Heart right ventricle (tissue), 16 donors: ENCODE data around the gene TRAPPC14. TPM values are rescaled to one million over a fixed set of nuclear protein-coding genes. Genes with fewer than 3 reads are reported as not detected.

Source experiments
- ATAC-seq, 8 donors: fragments of 200-7000 bp; cut with Tn5 transposase; one replicate each; pipeline ENCODE4 v1.9.1; 2020; ENCODE audit warnings: mild to moderate bottlenecking in 8 of 8, moderate library complexity in 8 of 8, moderate number of reproducible peaks in 1 of 8
- DNase-seq, 2 donors: peaks; one replicate each; pipeline ENCODE4 v3.0.0-alpha.2; 2020
- H3K27ac ChIP-seq, 10 donors: fragments of 200-600 bp; sonication (generic) in 2 of 10; one replicate each; pipeline versions ENCODE4 v1.5.0 to v1.8.0; 2020 to 2022; ENCODE audit warnings: mild to moderate bottlenecking in 3 of 10
- H3K27me3 ChIP-seq, 7 donors: fragments of 200-600 bp; one replicate each; pipeline ENCODE4 v1.8.0; 2021 to 2022; ENCODE audit warnings: mild to moderate bottlenecking in 2 of 7
- H3K36me3 ChIP-seq, 9 donors: fragments of 200-600 bp; sonication (generic) in 1 of 9; one replicate each; pipeline versions ENCODE4 v1.5.0 to v1.8.0; 2020 to 2022; ENCODE audit warnings: mild to moderate bottlenecking in 2 of 9
- H3K4me1 ChIP-seq, 9 donors: fragments of 200-600 bp; sonication (generic) in 1 of 9; one replicate each; pipeline versions ENCODE4 v1.5.0 to v1.8.0; 2020 to 2022; ENCODE audit warnings: mild to moderate bottlenecking in 4 of 9
- H3K4me3 ChIP-seq, 10 donors: fragments of 200-600 bp; sonication (generic) in 2 of 10; one replicate each; pipeline versions ENCODE4 v1.5.0 to v1.8.0; 2020 to 2022; ENCODE audit warnings: mild to moderate bottlenecking in 7 of 10, moderate library complexity in 2 of 10
- H3K9me3 ChIP-seq, 11 donors: fragments of 200-600 bp in 10 of 11; sonication (generic) in 2 of 11; one replicate each; pipeline versions ENCODE4 v1.5.0 to v1.8.0; 2013 to 2022; ENCODE audit warnings: mild to moderate bottlenecking in 2 of 11, control low read depth in 1 of 11, moderate library complexity in 1 of 11
- WGBS, 2 donors: extraction: QIAGEN DNeasy Blood & Tissue Kit; methylation state at CpG; one replicate each; pipeline ENCODE4 v1.1.7; 2013; ENCODE audit warnings: inconsistent platforms in 1 of 2; 5-methylcytosine and 5-hydroxymethylcytosine counted together
- intact Hi-C, 10 donors: fragments of 100-400 bp; cut with DNase I; formaldehyde crosslinking; loops; one replicate each; pipeline versions ENCODE4 v1.11.1 to v1.14.2; 2022
- polyA plus RNA-seq, 2 donors: library from polyadenylated mRNA; stranded (reverse); fragments of 200-250 nt; gene quantifications; one replicate each; pipeline ENCODE4 v1.2.3, GENCODE V29; 2013
- total RNA-seq, 10 donors: library from RNA; stranded (reverse); fragmentation: NEBNext Ultra II Directional in 3 of 10; extraction: Animal tissue kit (Norgen Biotek cat#: 25700) in 3 of 10; gene quantifications; one replicate each; pipeline versions ENCODE4 v1.2.1 to v1.2.4, GENCODE V29; 2021 to 2023
- TF ChIP-seq, protein P1 (sequence below), 9 donors: fragments of 200-600 bp; sonication (generic) in 2 of 9; IDR thresholded peaks; one replicate each; pipeline versions ENCODE4 v1.5.0 to v1.8.0; 2021 to 2022; ENCODE audit warnings: antibody characterized with exemption in 9 of 9, mild to moderate bottlenecking in 5 of 9, moderate library complexity in 1 of 9
- donor health status: Arrhythmogenic right ventricular cardiomyopathy.
- donor health status: ischemic (EF 13 %, LVEDD 7.1; RV severe dilation, severe dysfunction).
- donor health status: healthy with polysubstance abuse.
- donor health status: DM: no; HTN: yes; CAD: no.
- donor health status: DM: no; HTN: no; CAD: no.
- donor health status: ischemic (EF 25% LVEDD 6.9; RV normal size, moderate dysfunction).
- donor health status: ischemic (EF 25% LVEDD 5.7; RV mildly dilated, moderate dysfunction).
- donor health status: healthy.
- donor health status: DM: yes; HTN: yes; CAD: no.
- donor health status: Ischemic cardiomyopathy.
- donor health status: ischemic (EF 35%, LVEDD 5.7; RV mildly dilated, moderate dysfunction).
- donor health status: nonischemic (EF 11% LVEDD 7.7; RV severe dilation, severe dysfunction).
- donor health status: DM: yes; HTN: yes; CAD: no.
- donor health status: PGD.
- donor health status: ischemic (EF 29% LVEDD 5.4; RV normal size, mild dysfunction).
- donor health status: nonischemic (EF 23%, LVEDD 6.1; RV moderate dilation, normal function).

The TRAPPC14 gene
- total and polyA plus RNA-seq, 12 donors = 3.9 to 17.5 (median 7.7) TPM

DNA sequence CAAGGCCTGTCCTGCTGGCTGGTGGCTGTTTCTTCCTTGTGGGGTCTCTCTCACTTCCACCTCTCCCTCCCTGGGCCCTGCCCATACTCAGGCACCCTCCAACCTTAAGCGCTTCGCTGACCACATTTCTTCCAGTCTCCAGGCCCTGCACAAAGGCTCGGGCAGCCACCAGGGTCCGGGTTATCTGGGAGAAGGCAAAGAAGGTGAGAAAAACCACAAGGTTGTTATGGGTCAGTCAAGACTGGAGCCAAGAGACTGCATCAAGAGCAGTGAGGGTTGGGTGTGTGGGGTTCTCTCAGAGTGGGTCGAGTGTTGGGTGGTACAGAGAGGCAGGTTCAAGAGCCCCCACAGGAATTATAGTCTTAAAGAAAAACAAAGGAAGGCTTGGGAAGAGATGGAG, 16.1 kb upstream of the TRAPPC14 start:
- 91% methylated on average over 5 of the region's 5 CpGs for WGBS, 2 donors
- Histone ChIP-seq H3K36me3 (no peaks in the 10 kb centered on the region), H3K27ac (no peak overlapping the region), H3K27me3 (peaks cover 0 to 46% (median 25%) of the 10 kb centered on the region in 7 donors), H3K4me1 (peaks cover 2 to 31% (median 19%) of the 10 kb centered on the region in 9 donors), H3K4me3 (no peak overlapping the region), H3K9me3 (no peaks in the 10 kb centered on the region)
- DNase-seq = no peak
- ATAC-seq = no peak
- TF ChIP-seq, protein P1, sequence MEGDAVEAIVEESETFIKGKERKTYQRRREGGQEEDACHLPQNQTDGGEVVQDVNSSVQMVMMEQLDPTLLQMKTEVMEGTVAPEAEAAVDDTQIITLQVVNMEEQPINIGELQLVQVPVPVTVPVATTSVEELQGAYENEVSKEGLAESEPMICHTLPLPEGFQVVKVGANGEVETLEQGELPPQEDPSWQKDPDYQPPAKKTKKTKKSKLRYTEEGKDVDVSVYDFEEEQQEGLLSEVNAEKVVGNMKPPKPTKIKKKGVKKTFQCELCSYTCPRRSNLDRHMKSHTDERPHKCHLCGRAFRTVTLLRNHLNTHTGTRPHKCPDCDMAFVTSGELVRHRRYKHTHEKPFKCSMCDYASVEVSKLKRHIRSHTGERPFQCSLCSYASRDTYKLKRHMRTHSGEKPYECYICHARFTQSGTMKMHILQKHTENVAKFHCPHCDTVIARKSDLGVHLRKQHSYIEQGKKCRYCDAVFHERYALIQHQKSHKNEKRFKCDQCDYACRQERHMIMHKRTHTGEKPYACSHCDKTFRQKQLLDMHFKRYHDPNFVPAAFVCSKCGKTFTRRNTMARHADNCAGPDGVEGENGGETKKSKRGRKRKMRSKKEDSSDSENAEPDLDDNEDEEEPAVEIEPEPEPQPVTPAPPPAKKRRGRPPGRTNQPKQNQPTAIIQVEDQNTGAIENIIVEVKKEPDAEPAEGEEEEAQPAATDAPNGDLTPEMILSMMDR (IDR thresholded peaks at IDR 0.05) = no peak
- intact Hi-C loops = no loop called here

DNA sequence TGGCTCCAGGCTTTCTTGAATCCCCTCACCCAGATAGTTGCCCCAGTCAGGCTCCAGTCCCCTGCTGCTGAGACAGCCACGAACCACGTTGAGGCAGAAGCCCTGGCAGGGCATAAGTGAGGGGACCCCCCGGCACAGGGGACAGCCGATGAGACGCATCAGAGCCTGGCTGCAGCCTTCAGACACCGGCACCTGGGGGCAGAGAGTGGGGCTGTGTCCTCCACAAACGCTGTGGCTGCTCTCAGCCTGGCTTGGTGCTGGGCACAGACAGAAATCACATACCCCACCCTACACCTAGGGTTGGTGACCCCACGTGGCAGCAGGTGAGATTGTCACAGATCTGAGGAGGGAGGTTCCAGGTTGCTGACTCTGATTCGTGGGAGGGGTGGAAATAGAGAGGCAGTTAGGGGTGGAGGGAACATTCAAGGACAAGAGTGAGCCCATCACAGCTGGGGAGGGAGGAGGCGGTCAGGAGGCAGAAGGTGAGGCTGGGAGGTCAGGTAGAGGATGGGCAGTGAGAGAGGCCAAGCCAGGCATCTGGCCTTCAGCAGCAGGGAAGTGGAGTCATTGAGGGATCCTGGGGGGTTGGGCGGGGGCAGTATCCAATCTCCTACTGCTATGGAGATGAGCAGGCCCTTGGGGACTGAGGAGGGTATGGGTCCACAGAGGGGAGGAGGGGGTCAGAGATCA, 15.4 kb upstream of the TRAPPC14 start:
- DNase-seq = no peak
- Histone ChIP-seq H3K4me3 (no peak overlapping the region), H3K27ac (no peak overlapping the region), H3K36me3 (no peaks in the 10 kb centered on the region), H3K4me1 (peaks cover 2 to 32% (median 19%) of the 10 kb centered on the region in 9 donors), H3K9me3 (no peaks in the 10 kb centered on the region), H3K27me3 (peaks cover 0 to 49% (median 25%) of the 10 kb centered on the region in 7 donors)
- TF ChIP-seq, protein P1 (IDR thresholded peaks at IDR 0.05) = no peak
- WGBS, 2 donors = 93% methylated on average over 11 of the region's 11 CpGs
- intact Hi-C loops = no loop called here
- no peak for ATAC-seq

DNA sequence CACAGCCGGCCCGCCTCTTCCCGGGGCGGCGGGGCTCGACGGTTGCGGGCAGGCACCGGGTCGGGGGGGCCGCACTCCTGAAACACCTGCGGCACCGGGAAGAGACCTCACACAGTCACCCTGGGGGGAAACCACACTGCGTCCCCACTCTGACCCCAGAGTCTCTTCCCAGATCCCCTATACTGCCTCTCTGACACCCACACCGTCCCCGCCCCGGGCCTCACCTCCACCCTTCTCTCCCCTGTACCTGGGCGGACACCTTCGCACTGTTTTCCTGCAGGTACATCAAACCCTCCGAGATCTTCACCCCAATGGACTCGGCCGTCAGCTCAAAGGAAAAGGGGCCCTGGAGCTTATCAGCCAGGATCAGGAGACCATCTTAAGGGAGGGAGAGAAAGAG, 13.3 kb upstream of the TRAPPC14 start:
- Histone ChIP-seq H3K27me3 (peaks cover 0 to 60% (median 27%) of the 10 kb centered on the region in 7 donors), H3K4me1 (peaks cover 2 to 39% (median 23%) of the 10 kb centered on the region in 9 donors), H3K4me3 (peak overlapping the region in 9 of 10 donors; percentile 27 to 48 (median 39)), H3K36me3 (no peaks in the 10 kb centered on the region), H3K9me3 (no peaks in the 10 kb centered on the region), H3K27ac (no peak overlapping the region)
- ATAC-seq (no peak), DNase-seq (no peak)
- 35 to 45% methylated on average over 20 to 22 of the region's 22 CpGs for WGBS, 2 donors
- TF ChIP-seq, protein P1 (IDR thresholded peaks at IDR 0.05) = no peak
- intact Hi-C loops = no loop called here

DNA sequence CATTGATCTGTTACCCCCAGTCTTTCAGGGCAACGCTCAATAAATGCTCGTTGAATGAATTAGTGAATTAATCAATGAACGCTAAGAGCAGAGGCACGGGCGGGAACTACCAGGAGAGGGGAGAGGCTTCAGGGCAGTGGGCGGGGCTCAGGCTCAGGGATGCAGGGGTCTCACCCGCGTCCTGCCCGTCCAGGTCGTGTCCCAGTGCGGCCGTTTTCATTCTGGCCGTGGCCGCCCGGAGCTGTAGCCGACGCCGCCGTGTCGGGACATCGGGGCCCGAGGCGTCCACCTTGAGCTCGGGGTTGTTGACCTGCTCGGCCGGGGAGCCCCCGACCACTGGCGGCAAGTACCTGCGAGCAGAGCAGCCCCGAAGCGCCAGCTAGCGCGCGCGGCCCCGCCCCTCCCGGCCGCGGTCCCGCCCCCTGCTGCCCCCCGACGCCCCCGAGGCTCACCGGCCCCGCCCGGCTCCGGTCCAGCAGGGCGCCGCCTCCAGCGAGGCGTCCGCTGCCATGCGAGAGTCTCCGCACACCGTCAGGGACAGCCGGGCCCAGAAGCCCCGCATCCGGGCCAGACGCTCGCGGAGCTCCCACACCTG, 12.7 kb upstream of the TRAPPC14 start:
- Histone ChIP-seq H3K27ac (no peak overlapping the region), H3K9me3 (no peaks in the 10 kb centered on the region), H3K4me3 (peak overlapping the region in 9 of 10 donors; percentile 27 to 48 (median 39)), H3K27me3 (peaks cover 0 to 67% (median 33%) of the 10 kb centered on the region in 7 donors), H3K36me3 (no peaks in the 10 kb centered on the region), H3K4me1 (peaks cover 2 to 39% (median 23%) of the 10 kb centered on the region in 9 donors)
- TF ChIP-seq, protein P1 (IDR thresholded peaks at IDR 0.05) = no peak
- DNase-seq = no peak
- WGBS, 2 donors = 10 to 14% methylated on average over 52 to 61 of the region's 61 CpGs
- intact Hi-C loops = no loop called here
- peak in 1 of 8 donors; percentile 12 for ATAC-seq
